ENCODE measurements around the gene PLD5.

GRCh38 chr1:242456726-242457269 is 67.7 kb downstream of the PLD5 start:
- TF ChIP-seq POLR2A (IDR thresholded peaks at IDR 0.05; ENCODE audit: low read depth, low read length) (no peak), TAF1 (IDR thresholded peaks at IDR 0.05; ENCODE audit: borderline replicate concordance, low read depth, low read length) (no peak)
